PC-9 (cell line): ENCODE data around the gene PAF1.

Source experiments
- CTCF ChIP-seq: fragments of 200-600 bp; sonication (generic); conservative IDR thresholded peaks from 2 replicates; pipeline ENCODE4 v1.6.1; 2017; ENCODE audit warnings: mixed run types, antibody characterized with exemption, mild to moderate bottlenecking, moderate library complexity
- EZH2 ChIP-seq: fragments of 200-600 bp; sonication (generic); IDR thresholded peaks from 2 replicates; pipeline ENCODE4 v1.8.0; 2017; ENCODE audit warnings: antibody characterized with exemption, low read depth

GRCh38 chr19:39415111-39416046, 24.5 kb upstream of the PAF1 start:
- no peak for TF ChIP-seq CTCF
- TF ChIP-seq EZH2: no peak
